GM12891 (cell line): ENCODE results near the gene RBM20.

ENCODE experiments used
- POLR2A ChIP-seq: IDR thresholded peaks from 2 replicates; pipeline ENCODE4 v1.6.1; 2011; ENCODE audit warnings: low read depth, low read length, control low read depth
- POLR2AphosphoS5 ChIP-seq: IDR thresholded peaks from 2 replicates; pipeline ENCODE4 v1.6.1; 2011; ENCODE audit warnings: low read depth, low read length, control low read depth
- POU2F2 ChIP-seq: IDR thresholded peaks from 2 replicates; pipeline ENCODE4 v1.6.1; 2011; ENCODE audit warnings: low read depth, mild to moderate bottlenecking, control low read depth, low read length, moderate library complexity
- SPI1 ChIP-seq: IDR thresholded peaks from 2 replicates; pipeline ENCODE4 v1.6.1; 2011; ENCODE audit warnings: low read depth, low read length, control low read depth
- TAF1 ChIP-seq: IDR thresholded peaks from 2 replicates; pipeline ENCODE4 v1.6.1; 2011; ENCODE audit warnings: low read depth, low read length, control low read depth

DNA sequence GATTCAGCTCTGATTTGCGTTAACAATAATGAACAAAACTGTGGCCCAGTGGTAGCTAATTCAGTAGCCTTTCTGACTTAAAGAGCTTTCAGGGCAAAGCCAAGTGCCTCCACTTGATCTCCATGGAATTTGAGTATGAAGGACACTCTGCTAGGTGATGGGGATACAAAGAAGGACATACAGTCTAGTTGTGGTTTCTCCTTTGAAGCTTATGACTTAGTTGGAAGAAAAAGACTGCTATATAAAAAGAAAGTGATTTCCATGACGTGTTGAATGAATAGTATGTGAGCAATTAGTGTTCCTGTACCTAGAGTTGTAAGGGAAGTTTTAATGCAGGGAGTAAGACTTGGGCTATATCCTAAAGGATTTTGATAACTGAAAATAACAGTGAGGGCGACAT, 235.9 kb downstream of the RBM20 start:
- no peak for TF ChIP-seq POLR2A
- TF ChIP-seq POLR2AphosphoS5 = no peak
- no peak for TF ChIP-seq TAF1
- no peak for TF ChIP-seq SPI1
- TF ChIP-seq POU2F2 = no peak
